GM18858 (cell line): ENCODE data around the gene RHOJ.
"Not testable (repeated sequence)": the region's sequence is repeated elsewhere in the genome, so short reads cannot be mapped to it uniquely, and the experiment has no call there.

Experiments
- ATAC-seq: cut with Tn5 transposase; IDR thresholded peaks from one replicate; pipeline ENCODE4 v1.9.1; 2021; ENCODE audit not compliant: unreplicated experiment

The RHOJ gene

GRCh38 chr14:63204407-63205043 lies at the start of gene RHOJ:
TSS of gene RHOJ (plus strand) at chr14:63204443. CDS start at chr14:63204870, 427 bp downstream.
- ATAC-seq, result no peak

- ATAC-seq, result no peak
Measured at GRCh38 chr14:63155511-63156185, 48.6 kb upstream of the RHOJ start.

GRCh38 chr14:63157195-63157594 lies 47.0 kb upstream of the RHOJ start:
- no peak for ATAC-seq

GRCh38 chr14:63163306-63163705 lies 40.9 kb upstream of the RHOJ start:
- ATAC-seq, result no peak

GRCh38 chr14:63164108-63164683 lies 40.0 kb upstream of the RHOJ start:
- no peak for ATAC-seq

GRCh38 chr14:63165267-63165666 lies 39.0 kb upstream of the RHOJ start:
- ATAC-seq, result not testable (repeated sequence)

GRCh38 chr14:63167044-63167443 lies 37.2 kb upstream of the RHOJ start:
- ATAC-seq, result no peak

GRCh38 chr14:63174760-63175191 lies 29.5 kb upstream of the RHOJ start:
- ATAC-seq, result no peak

- ATAC-seq, result no peak
Measured at GRCh38 chr14:63175531-63175930, 28.7 kb upstream of the RHOJ start.

- no peak for ATAC-seq
Measured at GRCh38 chr14:63178912-63179311, 25.3 kb upstream of the RHOJ start.

GRCh38 chr14:63179383-63179782 lies 24.9 kb upstream of the RHOJ start:
- ATAC-seq, result no peak

GRCh38 chr14:63180011-63180410 lies 24.2 kb upstream of the RHOJ start:
- ATAC-seq, result no peak

GRCh38 chr14:63182968-63183367 lies 21.3 kb upstream of the RHOJ start:
- no peak for ATAC-seq

GRCh38 chr14:63186453-63186852 lies 17.8 kb upstream of the RHOJ start:
- ATAC-seq, result no peak

- ATAC-seq, result no peak
Measured at GRCh38 chr14:63191211-63191610, 13.0 kb upstream of the RHOJ start.

- ATAC-seq, result no peak
Measured at GRCh38 chr14:63192085-63192484, 12.2 kb upstream of the RHOJ start.

- no peak for ATAC-seq
Measured at GRCh38 chr14:63193236-63193635, 11.0 kb upstream of the RHOJ start.

GRCh38 chr14:63200035-63200740 lies 4.1 kb upstream of the RHOJ start:
- ATAC-seq, result no peak

- ATAC-seq, result no peak
Measured at GRCh38 chr14:63200767-63201166, 3.5 kb upstream of the RHOJ start.

GRCh38 chr14:63203015-63203414 lies 1.2 kb upstream of the RHOJ start:
- no peak for ATAC-seq

GRCh38 chr14:63203618-63204406 lies 431 bp upstream of the RHOJ start:
- ATAC-seq, result no peak
